HG03039 (cell line): ENCODE results near the gene ABCA1.
"Not testable (repeated sequence)": the region's sequence is repeated elsewhere in the genome, so short reads cannot be mapped to it uniquely, and the experiment has no call there.

ENCODE experiments used
- ATAC-seq: cut with Tn5 transposase; IDR thresholded peaks from one replicate; pipeline ENCODE4 v1.9.1; 2021; ENCODE audit warnings: mild to moderate bottlenecking, moderate library complexity; ENCODE audit not compliant: unreplicated experiment

ABCA1 gene

GRCh38 chr9:104907278-104907951, 20.5 kb downstream of the ABCA1 start:
- no peak for ATAC-seq

GRCh38 chr9:104906441-104907277, 21.3 kb downstream of the ABCA1 start:
- ATAC-seq: no peak

DNA sequence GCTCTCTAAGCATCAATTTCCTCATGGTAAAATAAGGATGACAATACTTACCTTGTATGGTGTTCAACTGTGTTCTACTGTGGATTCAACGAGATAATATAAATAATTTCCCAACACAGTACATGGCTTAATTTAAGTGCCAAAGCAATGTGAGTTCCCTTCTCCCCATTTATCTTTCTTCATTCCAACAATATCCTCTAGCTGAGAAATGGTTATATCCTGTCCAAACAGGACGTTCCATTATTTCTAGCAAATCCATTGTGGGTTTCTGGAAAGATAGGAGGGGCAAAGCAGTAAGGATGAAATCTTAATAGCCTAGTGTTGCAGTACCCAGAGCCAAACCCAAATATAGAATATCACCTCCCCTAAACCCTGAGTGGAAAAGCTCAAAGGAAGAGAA, 22.0 kb downstream of the ABCA1 start:
- no peak for ATAC-seq

DNA sequence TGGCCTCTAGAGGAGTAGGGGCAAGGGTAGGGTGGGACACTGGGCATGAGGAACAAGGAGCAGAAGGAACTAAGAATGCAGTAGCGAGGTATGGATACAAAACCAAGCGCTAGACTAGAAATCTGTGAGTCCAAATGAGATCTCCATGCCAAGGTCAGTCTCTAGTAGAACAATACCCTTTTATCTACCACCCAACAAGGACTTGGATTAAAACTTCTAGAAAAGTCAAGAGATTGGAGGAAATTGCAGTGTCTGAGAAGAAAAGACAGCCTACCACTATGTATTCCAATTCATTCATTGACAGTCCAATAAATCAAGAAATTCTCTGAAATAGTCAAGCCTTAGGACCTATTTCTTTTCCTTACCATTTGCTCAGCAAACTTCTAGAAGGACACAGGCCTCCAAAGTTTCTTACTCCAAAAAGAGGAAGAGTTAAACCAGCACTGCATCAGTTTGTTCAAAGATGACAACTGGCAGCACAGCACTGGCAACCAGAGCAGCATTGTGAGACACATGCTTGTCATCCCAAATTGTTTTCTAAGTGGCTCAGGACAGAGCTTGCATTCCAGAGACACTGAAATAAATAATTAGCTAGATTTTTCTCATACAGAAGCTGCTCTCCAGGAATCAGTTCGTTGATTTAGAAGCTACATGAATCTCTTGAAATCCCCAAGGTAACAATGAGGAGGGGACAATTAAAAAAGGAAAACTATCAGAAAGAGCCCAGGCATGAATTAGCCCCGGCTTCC, 22.6 kb downstream of the ABCA1 start:
- ATAC-seq: no peak

DNA sequence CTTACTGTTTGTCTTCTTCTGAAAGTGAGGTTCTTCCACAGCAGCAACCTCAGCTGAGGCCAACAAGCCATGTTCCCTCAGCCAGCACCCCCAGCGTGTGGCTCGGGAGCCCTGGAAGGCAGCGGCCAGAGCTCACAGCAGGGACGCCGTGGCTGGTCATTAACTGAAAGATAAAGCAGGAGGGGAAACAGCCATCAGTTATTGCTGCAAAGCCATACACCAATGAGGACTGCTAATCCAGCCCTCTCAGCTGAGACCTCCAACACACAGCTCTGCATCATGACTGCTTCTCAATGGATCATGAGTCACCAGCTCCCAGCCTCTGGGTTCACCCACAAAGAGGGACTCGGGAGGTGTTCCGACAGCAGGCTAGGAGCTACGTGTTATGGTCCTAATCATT, 24.3 kb downstream of the ABCA1 start:
- no peak for ATAC-seq

DNA sequence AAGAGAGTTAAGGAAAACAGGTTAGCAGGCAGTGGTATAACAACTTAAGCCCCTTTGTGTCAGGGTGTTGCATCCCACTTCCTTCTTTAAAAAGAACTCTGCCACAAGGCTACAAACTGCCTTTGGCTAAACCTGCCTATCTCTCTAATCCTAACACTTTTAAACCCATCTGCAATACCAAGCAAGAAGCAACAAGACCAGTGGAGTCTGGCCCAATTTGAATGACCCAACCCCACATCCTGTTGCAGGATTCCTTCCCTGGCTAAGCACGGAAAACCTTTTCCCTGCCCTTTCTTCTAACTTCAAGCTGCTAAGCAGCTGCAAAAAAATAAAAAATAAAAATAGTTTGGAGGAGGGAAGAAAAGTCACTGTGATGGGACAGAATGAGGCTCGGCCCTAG, 27.1 kb downstream of the ABCA1 start:
- no peak for ATAC-seq

- ATAC-seq: no peak
Observed at GRCh38 chr9:104900324-104900723, 27.6 kb downstream of the ABCA1 start.

DNA sequence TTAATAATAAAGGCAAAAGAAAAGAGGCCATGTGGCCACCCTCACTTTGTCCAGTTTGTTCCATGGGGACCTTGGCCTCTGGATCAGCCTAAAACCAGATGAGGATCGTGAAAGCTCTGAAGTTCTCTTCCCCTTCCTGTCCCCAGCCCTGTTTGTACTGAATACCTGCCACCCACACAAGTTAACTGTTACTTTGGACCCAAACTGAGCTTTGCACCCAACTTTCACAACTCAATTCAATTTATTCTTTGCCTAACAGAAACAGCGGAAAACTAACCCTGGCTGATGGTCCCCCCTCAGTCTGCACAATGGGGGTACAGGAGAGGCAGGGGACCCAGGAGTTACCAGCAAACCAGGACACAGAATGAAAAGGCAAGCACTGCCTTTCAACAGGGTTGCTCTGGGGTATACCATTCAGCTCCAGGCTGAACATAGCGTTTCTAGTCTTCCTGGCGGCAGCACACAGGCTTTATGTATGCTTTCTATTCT, 28.2 kb downstream of the ABCA1 start:
- ATAC-seq: no peak

DNA sequence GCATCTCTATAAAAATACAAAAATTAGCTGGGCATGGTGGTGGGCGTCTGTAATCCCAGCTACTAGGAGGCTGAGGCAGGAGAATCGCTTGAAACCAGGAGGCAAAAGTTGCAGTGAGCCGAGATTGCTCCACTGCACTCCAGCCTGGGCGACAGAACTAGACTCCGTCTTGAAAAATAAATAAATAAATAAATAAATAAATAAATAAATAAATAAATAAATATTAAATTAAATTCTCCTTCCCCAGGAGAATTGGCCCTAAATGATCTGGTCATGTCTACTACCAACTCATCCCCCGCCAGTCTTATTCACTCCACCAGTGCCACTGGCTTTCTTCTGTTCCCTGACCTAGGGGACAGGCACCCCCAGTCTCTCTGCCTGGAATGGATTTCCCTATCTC, 29.6 kb downstream of the ABCA1 start:
- ATAC-seq: not testable (repeated sequence)

GRCh38 chr9:104896131-104896530, 31.8 kb downstream of the ABCA1 start:
- no peak for ATAC-seq

- ATAC-seq: no peak
Observed at GRCh38 chr9:104895572-104895971, 32.4 kb downstream of the ABCA1 start.

DNA sequence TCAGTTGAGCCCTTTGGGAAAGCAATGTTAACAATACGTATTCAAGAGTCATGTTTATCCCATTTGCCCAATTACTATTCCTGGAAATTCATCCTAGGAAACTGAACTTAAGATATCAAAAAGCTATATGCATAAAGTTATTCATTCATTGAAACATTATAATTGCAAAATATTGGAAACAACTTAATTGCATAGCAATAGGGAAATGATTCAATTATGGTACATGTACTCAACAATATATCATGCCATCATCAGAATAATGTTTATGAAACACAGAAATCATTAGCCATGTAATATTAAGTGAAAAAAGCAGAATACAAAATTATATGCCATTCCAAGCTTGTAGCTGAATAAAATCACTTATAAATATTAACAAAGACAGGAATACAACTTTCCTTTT, 35.3 kb downstream of the ABCA1 start:
- no peak for ATAC-seq

DNA sequence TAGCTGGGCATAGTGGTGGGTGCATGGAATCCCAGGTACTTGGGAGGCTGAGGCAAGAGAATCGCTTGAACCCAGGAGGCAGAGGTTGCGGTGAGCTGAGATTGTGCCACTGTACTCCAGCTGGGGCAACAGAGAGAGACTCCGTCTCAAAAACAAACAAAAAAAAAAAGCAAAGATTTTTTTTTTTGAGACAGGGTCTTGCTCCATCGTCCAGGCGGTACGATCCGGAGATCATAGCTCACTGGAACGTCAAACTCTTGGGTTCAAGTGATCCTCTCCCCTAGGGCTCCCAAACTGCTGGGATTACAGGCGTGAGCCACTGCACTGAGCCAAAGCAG, 37.6 kb downstream of the ABCA1 start:
- ATAC-seq: no peak

- ATAC-seq: no peak
Observed at GRCh38 chr9:104885818-104886709, 41.9 kb downstream of the ABCA1 start.

DNA sequence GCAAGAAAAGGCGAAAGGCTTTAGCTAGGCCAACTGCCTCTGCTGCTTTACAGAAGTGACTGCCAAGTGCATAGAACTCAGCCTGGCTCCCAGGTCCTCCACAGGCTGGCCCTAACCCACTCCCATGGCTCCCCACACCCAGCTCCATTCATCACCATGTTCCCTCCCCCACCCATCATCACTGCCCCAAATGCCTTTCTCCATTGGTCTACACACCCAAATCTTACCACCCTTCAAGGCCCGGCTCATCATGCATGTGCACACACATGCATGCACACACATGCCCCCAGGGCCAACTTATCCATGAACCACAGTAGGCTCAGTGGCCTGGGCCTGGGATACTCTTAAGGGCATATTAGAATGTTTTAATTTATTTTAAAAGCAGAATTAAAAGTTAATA, 44.8 kb downstream of the ABCA1 start:
- no peak for ATAC-seq

- no peak for ATAC-seq
Observed at GRCh38 chr9:104882566-104882965, 45.4 kb downstream of the ABCA1 start.

- no peak for ATAC-seq
Observed at GRCh38 chr9:104882086-104882485, 45.9 kb downstream of the ABCA1 start.

DNA sequence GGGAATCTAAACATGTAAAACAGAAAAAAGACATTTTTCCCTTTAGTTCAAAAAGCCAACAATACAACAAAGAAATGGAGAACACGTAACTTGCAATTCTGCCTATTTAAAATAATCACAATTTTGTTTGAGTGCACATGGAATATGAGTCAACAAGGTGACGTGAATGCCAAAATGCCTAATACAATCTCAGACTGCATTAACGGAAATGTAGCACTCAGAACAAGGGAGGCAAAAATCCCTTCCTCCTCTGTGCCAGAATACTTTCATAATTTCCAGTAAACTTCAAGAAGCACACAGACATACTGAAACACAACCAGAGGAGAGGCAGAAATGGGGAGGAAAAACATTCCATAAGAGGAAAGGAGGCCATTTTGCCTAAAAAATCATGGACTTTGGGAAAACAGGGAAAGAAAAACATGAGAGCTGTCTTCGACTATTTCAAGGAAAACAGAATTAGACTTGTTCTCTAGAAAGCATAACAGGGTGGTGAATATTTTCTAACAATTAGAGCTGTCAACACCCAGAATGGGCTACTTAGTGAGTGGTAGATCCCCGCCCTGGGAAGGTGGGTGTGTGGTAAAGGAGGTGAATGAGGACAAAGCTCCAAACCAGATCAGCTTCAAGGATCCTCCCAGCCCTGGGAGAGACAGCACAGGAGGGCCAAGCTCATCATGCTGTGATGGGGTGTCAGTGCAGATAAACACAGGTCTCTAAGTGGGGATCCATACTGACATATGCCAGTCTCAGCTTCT, 48.2 kb downstream of the ABCA1 start:
- ATAC-seq: no peak

- ATAC-seq: no peak
Observed at GRCh38 chr9:104876587-104876986, 51.4 kb downstream of the ABCA1 start.

DNA sequence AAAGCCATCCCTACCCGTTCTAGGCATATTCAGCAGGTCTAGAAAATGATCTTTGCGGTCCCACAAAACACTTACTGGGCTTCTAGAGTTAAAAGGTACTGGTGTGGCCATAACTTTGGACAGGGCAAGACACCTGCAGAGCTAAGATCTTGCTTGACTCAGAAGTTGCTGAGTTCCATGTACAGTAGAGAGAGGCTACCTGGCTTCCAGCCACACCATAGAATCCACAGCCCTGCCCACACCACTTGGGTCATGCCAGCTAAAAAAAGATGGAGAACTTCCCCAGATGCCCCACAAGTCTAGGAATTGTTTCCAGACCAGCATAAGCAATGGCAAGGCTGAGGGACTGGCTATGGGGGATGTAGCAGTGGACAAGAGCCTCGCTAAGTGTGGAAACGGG, 52.1 kb downstream of the ABCA1 start:
- no peak for ATAC-seq
